Inferior parietal cortex (tissue), 1 donor: ENCODE measurements around the gene LRRN3.

ENCODE experiments used
- DNase-seq: peaks from one replicate; pipeline ENCODE4 v3.0.0-alpha.2; 2016; ENCODE audit errors: extremely low spot score

LRRN3 gene

DNA sequence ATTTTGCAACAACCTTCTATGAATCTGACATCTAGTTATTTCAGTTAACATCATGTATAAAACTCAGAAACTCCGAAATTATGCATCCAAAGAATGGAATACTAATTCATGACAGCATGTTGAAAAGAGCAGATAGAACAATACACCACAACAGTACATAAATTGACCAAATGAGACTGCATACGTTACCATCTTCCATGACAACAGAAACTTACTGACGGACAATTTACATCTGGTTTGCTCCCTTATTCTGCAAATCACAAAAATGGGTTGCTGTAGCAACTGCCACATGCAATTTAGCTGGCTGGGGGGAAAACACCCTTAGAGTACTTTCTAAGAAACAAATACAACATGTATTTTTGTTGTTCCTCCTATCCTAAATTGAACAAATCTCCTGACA lies 14.3 kb downstream of the LRRN3 start:
- no peak for DNase-seq

DNA sequence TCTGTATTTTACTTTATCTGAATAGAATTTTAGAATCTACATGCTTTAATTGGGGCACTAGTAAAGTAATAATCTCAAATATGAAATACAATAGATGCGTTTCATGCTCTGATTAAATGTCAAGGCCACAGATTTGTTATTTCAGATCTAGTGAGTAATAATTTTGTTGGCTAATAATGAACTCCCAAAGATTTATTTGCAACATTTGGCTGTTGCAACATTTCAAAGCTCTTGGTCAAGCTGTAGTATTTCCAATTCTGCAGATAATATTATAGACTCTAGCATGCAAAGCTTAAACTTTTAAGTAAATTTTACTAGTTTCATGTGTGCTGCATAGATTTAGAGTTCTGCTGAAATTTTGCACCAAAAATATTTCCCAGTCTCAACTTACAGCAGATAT lies 16.7 kb downstream of the LRRN3 start:
- no peak for DNase-seq

DNA sequence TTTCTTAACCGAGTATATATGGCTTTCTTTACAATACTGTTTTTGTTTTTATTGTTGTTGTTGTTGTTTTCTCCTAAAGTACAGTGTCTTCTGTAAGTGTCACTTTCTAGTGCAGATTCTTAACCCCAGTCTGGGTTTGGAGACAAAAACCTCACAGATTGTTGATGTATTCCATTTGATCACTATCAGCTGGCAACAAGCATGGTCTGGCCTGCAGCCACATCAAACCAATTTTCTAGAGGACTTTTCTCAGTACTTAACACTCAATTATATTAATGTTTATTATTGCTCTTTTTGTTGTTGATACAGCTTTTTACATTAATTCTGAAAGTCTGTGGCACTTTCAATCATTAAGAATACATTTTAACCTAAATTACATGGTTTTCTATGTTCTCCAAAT lies 17.1 kb downstream of the LRRN3 start:
- no peak for DNase-seq

DNA sequence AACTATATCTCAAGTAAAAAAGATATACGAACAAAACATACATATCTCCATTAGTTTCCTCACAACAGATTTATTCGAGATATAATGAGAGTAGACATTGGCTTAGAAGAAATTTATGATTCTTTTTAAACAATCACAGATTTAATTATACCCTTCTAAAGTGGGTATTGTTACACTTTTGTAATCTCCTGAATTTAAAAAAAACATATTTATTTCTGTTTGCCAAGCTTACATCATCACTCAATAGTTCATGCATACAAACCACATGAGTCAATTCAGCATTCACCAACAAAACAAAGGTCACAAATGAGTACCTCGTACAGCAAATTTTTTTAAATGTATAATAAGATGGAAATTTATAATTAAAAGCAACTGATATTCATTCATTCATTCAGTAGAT lies 17.6 kb downstream of the LRRN3 start:
- DNase-seq = no peak

DNA sequence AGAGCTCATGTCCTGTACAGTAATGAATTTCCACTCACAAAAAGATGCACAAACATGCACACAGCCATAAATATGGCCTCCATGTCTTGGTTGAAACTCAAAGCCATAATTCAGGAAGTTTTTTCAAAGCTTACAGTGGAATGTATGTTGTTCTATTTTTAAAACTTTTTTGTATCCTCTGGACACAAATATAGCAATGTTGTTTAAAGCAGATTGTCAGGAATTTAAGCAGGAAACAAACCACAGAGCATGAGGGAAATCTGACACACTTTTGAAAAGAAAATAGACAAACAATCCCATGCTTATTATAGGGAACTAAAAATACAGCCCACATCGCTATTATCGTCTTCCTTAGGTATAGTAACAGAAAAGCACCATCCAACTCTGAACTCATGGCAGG lies 21.5 kb downstream of the LRRN3 start:
- no peak for DNase-seq

DNA sequence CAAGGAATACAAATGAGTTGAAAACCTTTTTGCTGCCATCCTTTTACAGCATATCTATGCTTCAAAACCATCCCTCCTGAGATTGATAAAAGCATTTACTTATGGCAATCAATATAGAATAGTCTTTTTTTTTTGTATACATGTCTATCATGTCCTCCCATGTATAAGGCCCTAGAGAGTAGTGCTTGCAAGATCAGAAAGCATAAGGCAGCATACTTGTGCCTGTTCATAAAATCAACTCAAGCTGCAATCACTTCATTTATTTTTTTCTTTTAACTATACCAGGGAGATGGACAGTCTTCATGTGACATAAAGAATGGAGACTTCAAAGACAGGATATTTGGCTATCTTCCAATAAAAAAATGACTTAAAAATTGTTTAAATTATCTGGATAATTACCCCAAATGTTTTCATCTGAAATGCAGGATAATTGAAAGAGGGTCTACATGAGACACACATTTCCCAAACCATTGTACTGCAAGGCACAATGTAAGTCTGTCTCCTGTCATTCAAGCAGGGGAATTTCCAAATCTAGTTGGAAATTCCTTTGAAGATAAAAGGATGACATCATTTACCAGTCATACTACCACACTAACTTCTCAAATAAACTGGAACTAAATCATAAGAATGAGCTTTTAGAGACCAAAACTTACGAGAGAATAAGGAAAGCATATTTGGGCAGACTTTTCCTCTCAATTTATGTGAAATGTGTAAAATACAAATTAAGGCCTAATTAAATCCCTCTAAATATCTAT lies 22.5 kb downstream of the LRRN3 start:
- no peak for DNase-seq

DNA sequence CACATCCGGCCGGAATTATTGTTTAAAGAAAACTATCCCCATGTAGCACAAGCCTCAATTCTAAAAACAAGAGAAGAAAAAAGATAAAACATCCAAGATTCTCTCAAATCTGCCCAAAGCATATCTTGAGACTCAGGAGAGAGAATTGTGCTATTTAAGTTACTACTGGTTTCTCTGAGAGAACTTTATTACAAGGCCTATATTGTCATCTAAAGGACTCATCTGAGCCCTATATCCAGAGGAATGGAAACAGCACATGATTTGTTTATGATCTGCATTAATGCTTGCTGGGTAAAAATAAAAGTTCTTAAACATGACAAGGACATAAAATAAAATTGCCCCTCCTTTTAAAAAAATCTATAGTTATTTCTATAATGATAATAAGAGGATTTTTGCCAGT lies 25.0 kb downstream of the LRRN3 start:
- DNase-seq = no peak

DNA sequence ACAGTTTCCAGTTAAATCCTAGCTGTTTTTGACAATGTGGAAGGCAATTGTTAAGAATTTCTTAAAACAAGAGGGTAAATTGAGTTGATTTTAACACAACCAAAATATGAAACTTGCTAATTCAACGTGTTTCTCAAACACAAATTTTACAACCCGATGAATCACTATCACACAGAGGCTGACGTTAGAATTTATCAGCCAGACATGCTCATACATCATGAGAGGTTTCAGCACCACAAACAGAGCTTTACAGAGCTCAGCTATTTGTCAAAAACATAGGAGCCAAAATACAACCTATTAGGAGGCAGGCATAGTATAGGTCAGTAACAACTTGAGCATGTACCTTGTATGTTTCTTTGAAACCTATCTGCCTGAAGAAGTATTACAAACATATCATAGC lies 36.1 kb downstream of the LRRN3 start:
- DNase-seq = no peak

DNA sequence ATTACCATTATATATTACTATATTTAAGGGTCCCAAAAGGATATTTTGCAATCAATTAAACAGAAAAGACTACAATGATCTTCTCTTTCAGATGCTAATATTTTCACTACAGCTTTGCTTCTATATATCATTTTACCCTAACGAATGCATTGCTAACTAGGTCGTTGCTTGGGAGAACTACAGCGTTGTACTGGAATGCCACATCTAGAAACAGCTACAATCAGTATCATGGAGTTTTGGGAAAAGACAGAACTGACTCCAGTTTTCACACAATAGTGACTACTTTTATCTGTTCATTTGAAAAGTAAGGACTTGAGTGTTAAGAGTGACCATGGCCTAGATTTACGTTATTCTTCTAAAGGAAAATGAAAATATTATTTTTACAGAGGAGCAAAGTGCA lies 38.5 kb downstream of the LRRN3 start:
- DNase-seq = no peak

DNA sequence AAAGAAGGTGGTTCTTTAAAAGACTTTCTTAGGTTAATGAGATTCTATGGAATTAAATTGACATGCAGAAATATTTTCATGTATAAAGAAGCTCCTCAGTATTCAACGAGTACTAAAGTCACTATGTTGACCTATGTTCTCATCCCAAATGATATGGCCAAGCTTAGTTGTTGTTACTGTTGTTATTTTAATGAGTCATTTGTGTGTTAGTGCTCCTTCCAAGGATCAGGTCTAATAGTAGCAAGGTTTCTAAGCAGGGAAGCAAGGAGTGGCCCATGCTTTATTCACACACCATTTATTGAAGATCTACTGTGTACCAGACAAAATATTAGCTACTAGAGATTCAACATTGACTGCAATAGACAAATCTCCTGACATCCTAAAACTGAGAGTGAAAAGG lies 41.9 kb downstream of the LRRN3 start:
- no peak for DNase-seq

DNA sequence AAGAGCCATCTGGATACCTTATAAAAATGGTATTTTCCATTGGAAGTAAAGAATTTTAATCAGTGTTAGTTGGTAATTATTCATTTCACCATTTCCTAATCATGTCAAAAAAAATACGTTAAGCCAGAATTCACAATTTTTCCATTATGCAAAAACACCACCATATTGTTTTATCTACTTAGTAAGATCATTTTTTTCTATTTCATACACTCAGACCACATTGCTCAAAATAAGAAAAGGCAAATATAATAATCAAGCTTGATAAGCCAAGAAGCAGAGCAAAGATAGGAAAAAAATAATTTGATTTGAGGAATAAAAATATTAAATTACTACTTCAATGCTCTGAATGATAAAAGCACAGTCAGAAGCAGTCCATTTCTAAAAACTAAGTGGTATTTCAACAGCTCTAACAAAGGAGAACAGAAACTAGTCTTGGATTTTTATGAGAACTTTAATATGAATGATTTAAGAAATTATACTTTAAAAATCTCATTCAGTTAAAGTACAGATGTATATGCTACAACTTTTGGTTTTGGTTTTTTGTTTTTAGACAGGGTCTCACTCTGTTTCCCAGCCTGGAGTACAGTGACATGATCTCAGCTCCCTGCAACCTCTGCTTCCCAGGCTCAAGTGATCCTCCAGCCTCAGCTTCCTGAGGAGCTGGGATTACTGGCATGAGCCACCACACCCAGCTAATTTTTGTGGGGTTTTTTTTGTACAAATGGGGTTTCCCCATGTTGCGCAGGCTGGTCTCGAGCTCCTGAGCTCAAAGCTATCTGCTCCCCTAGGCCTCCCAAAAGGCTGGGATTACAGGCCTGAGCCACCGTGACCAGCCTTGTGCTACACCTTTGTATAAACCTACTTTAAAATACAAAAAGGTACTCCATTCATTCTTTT lies 46.6 kb downstream of the LRRN3 start:
- no peak for DNase-seq

DNA sequence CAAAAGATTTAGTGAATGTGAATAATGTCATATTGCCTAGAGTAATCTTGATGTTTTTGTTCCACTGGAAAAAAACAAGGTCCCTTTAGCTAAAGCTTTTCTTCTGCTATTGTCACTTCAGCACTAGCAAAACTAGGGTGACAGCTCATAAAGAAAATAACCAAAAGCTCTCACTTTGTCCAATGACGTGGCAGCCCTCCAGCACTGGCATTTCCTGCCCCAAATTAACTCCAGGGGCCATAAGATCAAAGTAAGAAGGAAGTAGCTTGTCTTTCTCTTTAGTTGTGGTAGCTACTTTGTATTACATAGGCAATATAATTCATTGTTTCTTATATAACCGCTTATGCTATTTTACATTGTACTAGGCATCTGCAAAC lies 47.3 kb downstream of the LRRN3 start:
- no peak for DNase-seq

DNA sequence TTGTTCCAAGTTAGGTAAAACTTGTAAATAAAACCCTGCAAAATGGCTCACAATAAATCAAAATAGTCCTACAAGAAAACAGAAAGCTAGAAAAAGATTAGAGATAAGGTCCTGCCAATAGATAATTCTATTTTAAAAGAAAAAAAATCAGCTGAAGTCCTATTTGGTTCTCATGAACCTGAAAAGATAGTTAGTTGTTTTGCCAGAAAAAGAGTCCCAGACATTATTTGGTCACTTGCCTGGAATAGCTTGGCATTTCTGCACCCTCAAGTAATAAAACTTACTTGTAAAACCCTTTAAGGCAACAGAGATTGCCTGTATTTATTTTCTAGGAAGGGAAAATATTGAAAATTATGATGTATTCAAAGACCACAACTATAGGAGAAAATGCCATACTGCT lies 47.7 kb downstream of the LRRN3 start:
- DNase-seq = no peak

DNA sequence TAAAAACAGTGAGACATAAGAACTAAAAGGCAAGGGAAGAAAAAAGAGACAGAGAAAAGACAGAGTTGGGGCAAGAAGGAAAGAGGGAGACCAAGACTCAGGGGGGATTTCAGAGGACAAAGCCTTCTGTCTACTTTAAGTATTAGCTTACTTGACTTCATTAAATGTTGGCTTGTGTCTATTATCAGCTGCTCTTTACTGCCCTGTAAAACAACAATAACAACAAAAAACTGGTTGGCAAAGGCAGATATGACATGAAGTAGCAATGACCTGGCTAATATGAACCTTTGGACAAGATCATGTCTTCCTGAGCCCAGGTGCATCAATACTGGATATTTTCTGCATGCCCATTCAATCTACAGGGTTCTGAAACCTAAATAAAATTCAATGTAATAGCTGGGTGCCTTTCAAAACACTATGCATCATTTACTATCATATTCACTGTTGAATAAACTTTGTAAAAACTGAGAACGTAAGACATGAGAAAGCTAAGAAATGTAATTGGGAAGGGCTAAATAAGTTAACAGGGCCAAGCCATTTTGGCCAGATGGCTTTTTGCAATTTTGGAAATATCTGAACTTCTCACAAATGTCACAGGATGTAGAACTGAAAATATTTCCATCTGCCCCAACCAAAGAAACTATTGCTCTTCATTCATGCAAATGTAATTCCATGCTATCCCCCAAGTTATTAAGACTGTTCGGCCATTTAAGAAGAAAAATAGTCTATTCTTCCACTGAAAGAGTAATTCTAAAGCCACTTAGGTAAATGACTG lies 49.4 kb downstream of the LRRN3 start:
- no peak for DNase-seq

DNA sequence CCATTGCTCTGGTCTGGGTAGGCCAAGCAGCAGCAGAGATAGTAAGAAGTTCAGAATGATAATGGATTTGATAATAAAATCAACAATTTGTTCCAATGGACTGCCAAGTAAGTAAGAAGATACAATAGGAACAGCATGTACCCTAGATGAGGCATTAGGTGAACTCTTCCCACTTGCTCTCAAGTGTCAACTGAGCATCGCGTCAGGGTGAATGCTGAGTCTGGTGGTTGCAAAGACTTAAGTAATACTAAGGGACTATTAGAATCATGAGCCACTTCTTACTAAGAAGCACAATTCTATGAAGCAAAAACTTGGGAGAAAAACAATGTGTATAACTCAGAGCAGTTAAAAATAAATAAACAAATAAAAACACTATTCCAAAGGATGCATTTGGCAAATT lies 54.5 kb downstream of the LRRN3 start:
- DNase-seq = no peak

DNA sequence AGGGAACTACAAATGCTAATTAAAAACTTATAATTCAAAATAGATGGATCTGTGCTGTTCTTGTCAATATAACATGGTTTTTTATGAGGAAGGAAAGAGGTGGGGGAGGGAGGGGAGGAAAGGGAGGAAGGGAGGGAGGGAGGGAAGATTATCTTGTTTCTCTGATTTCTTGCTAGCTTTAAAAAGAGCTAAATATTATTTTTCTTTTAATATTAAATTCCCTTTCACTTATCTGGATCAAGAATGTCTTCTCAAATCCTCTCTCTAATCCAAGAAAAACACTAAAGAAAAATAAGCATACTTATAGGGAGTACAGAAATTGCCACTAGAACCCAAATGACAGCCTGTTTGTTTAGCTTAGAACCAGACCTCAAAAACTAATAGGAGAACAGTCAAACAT lies 55.2 kb downstream of the LRRN3 start:
- DNase-seq = no peak

DNA sequence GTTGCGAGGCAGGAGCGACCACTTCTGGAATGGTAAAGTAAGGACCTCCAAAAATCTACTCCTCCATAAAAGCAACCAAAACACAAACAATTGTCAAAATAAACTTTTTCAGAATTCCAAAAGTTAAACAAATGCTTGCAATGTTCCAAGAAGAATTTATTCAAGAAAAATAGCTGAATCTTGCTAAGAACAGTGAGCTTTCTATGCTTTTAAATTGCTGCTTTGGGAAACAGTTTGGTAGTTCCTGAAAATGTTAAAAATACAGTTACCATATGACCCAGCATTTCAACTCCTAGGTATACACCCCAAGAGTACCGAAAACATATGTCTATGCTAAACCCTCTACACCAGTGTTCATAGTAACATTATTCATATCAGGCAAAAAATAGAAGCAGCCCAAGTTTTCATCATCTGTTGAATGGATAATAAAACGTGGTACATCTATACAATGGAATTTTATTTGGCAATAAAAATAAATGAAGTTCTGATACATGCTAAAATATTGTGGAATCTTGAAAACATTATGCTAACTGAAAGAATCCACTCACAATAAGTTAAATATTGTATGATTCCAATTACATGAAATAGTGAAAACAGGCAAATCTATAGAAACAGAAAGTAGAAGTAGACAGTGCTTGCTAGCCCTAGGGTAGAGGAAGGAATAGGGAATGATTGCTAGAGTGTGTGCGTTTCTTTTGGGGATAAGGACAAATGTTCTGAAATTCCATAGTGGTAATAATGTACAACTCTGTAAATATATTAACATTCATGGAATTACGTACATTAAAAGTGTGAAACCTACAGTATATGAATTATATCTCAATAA lies 57.0 kb downstream of the LRRN3 start:
- no peak for DNase-seq

DNA sequence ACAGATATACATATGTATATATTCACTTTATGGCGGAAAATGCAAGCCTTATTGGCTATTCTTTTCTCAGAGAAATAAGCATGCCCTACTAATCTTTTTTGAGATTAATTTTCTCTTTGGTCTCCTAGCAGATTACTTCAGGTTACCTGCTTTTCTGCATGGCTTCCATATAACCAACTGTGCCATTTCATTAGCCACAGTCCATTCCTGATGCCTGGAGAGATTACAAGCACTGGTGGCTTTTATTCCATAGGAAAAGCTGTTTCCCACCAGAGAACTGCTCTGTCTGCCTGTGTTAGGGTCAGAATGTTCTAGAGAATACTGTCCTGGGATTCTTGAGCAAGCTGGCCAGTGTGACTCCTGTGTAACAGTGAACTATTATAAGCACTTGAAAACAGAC lies 59.8 kb downstream of the LRRN3 start:
- no peak for DNase-seq

DNA sequence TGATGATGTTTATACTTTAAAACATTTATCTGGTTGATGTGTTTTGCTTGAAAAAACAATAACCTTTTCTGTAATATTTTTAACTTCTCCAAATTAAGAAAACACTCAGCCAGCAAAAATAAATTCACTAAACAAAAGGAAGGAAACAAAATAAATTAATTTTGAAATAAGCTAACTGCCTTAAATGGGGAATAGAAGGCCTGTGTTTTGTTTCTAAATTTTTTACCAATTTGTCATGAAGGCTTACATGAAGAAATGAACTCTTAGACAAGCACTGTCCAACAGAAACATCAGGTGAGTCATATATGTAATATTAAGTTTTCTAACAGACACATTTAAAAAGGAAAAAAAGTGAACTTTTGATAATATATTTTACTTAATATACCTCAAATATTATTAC lies 68.5 kb downstream of the LRRN3 start:
- no peak for DNase-seq

DNA sequence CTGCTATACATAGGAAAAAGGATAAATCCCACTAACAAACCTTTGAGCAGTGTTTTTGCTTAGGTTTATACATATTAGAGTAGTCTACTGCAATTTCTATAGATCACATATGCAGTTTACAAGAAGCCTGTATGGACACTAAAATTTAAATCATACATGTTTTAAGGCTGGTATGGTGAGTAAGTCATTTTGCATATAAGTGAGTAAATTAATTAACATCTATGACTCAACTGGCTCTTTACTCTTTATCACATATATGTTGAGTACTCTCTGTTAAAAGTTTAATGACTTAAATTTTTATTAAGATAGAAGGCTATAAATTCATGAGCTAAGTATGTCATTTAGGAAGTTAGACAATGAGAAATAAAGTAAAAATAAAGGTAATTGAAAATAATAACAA lies 69.4 kb downstream of the LRRN3 start:
- no peak for DNase-seq

DNA sequence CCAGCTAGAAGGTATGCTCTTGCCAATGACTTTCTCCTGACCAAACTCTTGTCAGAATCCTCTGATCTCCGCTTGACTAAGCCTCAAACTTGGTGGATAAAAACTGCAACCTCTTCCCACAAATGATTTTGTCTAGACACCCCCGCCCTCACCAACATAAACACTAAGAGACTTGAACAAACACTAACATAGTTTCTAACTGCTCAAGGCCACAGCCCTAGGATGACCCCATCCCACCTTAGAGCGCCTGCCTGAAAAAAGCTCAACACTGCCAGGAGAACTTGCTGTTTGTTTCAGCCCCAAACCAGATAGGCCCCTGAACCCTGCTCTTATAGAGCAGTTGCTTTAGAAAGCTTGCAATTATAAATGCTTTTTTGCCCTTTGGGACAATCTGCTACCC lies 71.8 kb downstream of the LRRN3 start:
- DNase-seq = no peak

DNA sequence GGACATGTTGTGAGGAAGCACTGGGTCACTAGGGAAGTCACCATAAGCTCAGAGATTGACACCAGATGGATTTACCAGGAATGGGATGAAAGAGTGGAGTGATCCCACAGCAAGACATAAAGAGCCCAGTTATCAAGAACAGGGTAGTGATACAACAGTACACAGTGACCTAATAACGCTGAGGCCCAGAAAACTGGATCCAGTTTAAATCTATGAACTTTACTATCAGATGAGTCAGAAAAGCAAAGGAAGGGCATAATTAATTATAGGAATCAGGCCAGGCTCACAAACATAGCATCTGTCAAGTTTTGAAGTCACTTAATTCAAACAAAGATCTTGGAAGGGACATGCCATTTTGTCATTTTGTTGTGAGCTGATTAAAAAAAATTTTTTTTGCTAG lies 73.5 kb downstream of the LRRN3 start:
- no peak for DNase-seq
